GM12872 (cell line): ENCODE data around the gene TIMM44.

ENCODE experiments used
- TF ChIP-seq, protein P1 (sequence below): IDR thresholded peaks from 3 replicates; pipeline ENCODE4 v1.5.1; 2011; ENCODE audit warnings: low read depth, mild to moderate bottlenecking, low read length, moderate library complexity; ENCODE audit not compliant: insufficient read depth

The TIMM44 gene

DNA sequence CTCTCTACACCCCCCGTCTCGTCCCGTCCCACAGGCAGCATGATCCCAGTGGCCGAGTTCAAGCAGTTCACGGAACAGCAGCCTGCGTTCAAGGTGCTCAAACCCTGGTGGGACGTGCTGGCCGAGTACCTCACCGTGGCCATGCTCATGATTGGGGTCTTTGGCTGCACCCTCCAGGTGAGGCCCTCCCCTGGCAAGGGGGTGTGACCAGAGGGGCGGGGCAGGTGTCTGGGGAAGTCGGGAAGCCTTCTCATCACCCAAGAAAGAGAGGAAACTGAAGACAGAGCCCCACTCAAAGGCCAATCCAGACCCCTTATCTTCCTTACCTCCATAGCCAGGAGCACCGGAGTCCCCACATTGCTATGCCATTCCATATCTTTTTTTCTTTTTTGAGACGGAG, 47.9 kb downstream of the TIMM44 start:
- TF ChIP-seq, protein P1, sequence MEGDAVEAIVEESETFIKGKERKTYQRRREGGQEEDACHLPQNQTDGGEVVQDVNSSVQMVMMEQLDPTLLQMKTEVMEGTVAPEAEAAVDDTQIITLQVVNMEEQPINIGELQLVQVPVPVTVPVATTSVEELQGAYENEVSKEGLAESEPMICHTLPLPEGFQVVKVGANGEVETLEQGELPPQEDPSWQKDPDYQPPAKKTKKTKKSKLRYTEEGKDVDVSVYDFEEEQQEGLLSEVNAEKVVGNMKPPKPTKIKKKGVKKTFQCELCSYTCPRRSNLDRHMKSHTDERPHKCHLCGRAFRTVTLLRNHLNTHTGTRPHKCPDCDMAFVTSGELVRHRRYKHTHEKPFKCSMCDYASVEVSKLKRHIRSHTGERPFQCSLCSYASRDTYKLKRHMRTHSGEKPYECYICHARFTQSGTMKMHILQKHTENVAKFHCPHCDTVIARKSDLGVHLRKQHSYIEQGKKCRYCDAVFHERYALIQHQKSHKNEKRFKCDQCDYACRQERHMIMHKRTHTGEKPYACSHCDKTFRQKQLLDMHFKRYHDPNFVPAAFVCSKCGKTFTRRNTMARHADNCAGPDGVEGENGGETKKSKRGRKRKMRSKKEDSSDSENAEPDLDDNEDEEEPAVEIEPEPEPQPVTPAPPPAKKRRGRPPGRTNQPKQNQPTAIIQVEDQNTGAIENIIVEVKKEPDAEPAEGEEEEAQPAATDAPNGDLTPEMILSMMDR: no peak

DNA sequence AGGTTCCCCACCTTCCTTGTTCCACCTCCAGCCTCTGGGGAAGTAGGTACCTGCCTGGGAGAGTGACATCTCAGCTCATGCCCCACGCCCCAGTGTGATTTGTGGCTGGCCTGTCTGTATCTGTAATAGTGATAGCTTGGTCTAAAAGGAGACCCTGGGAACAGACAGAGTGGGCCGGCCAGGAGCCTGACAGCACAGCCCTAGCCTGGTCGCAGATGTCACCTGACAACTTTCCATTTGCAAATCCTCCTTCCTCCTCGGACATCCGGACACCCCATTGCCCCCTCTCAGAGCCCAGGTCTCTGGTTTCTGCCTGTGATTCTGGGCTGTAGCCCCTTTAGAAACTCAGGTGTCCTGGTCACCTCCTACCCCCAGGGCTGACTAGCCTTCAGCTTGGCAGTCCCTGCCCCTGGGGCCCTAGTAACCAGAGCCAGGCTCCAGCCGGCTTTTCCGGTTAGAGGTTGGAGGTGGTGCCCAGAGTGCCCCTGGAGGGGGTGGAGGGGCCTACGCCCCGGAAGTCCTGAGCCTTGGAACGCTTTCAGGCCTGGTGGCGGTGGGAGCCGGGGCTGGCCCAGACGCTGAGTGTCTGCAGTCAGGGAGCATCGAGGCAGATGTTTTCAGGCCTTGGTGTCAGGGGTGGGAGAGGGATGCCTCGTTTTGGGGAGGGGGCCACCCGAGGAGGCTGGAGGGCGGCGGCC, 48.7 kb downstream of the TIMM44 start:
- TF ChIP-seq, protein P1: no peak

DNA sequence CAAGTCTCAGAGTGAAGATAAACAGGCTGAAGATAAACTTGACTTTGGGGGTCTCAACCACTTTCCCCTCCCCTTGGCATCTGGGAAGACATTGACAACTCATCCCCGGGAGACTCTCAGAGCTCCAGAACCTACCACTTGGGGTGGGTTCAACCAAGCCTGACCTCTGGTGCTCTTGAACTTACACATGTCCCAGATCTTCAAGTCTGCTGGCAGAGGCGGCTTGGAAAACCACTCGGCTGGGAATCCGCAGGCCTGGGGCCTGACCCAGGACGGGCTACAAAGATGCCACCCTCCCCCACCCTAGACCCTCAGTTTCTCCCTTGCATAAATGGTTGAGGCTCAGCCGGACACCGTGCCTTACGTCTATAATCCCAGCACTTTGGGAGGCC, 54.6 kb downstream of the TIMM44 start:
- TF ChIP-seq, protein P1: no peak

DNA sequence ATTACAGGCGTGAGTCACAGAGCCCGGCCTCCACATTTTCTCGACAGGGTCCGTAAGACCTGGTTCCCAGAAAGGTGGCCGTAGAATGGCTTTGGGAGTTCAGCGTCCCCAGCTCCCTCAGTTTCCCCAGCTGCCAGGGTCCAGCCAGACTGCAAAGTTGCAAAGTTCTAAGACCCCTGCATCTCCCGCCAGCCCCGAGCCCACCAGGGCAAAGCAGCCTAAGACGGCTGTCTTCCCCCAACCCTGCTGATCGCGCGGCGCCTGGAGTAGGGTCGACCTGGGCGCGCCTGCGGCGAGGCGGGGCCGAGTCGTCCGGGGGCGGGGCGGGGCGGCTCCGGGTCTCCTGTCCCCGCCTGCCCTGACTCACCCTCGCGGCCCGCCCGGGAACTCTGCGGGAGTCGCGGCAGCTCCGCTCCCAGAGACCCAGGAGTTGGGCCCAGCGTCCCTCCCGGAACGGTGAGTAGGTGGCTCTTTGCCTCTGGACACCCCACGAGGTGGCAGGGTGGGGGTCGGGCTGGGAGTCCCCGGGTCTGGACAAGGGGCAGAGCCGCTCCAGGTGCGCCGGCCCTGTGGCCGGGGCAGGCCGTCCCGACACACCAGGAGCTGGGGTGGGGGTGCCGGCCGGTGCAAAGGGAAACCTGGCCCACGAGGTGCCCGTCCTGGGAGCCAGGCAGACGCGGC, 55.2 kb downstream of the TIMM44 start, which contains the start of gene LRRC8E:
Gene LRRC8E (plus strand): TSS at position 366 of the 681 bp plus-strand sequence. CDS start 7,094 bp downstream, outside the sequence.
- TF ChIP-seq, protein P1: no peak

- TF ChIP-seq, protein P1: no peak
Measured at GRCh38 chr19:7887408-7888144, 55.9 kb downstream of the TIMM44 start.

DNA sequence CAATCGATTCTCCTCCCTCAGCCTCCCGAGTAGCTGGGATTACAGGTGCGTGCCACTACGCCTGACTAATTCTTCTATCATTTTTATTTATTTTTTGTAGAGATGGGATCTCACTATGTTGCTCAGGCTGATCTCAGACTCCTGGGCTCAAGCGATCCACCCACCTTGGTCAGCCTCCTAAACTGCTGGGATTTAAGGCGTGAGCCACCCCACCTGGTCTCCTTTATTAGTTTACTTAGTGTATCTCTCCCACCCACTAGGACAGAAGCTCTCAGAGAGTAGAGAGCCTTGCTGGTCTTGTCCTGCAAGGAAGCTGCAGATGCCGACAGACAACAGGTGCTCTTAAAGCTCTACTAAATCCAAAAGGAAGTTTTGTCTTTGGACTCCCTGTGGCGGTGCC, 57.6 kb downstream of the TIMM44 start:
- TF ChIP-seq, protein P1: no peak
